Measurements from ENCODE around the gene TTC31.

DNA sequence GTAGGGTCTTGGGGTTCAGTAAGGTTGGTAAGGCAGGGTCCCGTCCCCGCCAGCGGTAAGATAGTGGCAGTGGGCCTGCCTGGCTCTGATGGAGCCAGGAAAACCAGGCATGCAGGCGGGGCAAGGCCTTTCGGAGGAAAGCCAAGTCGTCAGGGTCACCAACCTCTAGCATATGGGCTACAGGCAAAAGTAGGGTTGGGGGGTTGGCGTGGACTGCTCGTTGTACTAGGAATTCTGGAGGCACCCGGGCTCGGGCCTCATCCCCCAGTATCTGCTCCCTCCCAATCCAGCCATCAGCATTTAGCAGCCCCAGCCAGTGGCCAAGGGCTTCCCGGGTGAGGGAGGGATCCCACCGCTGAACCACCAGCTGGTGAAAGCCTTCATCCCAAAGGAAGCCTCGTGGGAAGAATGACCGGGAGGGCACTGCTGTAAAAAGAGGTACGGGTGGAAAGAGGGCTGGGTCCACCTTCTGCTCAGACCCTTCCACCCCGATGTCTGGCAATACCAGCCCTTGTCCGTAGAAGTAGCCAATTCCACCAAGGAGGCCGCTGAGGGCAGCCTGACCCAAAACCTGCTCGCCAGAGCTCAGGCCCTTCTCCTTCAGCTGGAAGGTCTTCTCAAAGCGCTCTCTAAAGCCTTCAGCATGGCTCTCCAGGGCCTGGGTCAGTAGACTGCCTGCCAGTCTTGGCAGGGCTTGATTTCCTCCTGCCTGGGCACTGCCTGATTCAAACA, 20.7 kb upstream of the TTC31 start:
- no peak for TF ChIP-seq ZNF274 (IDR thresholded peaks at IDR 0.05; ENCODE audit: low read depth, low read length)
- TF ChIP-seq POLR2A (IDR thresholded peaks at IDR 0.05; ENCODE audit: borderline replicate concordance, extremely low read depth, insufficient read depth, insufficient read length), result no peak
- TF ChIP-seq SP1 (IDR thresholded peaks at IDR 0.05; ENCODE audit: low read depth), result no peak
- TF ChIP-seq JUND (IDR thresholded peaks at IDR 0.05), result no peak
- TF ChIP-seq, protein P1, sequence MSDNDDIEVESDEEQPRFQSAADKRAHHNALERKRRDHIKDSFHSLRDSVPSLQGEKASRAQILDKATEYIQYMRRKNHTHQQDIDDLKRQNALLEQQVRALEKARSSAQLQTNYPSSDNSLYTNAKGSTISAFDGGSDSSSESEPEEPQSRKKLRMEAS (IDR thresholded peaks at IDR 0.05), result no peak
- no peak for TF ChIP-seq YY1 (IDR thresholded peaks at IDR 0.05; ENCODE audit: extremely low read depth, insufficient replicate concordance, low read depth, low read length)
- TF ChIP-seq TCF7L2 (IDR thresholded peaks at IDR 0.05; ENCODE audit: borderline replicate concordance, extremely low read depth, insufficient read depth, insufficient read length), result no peak
- TF ChIP-seq, protein P2, sequence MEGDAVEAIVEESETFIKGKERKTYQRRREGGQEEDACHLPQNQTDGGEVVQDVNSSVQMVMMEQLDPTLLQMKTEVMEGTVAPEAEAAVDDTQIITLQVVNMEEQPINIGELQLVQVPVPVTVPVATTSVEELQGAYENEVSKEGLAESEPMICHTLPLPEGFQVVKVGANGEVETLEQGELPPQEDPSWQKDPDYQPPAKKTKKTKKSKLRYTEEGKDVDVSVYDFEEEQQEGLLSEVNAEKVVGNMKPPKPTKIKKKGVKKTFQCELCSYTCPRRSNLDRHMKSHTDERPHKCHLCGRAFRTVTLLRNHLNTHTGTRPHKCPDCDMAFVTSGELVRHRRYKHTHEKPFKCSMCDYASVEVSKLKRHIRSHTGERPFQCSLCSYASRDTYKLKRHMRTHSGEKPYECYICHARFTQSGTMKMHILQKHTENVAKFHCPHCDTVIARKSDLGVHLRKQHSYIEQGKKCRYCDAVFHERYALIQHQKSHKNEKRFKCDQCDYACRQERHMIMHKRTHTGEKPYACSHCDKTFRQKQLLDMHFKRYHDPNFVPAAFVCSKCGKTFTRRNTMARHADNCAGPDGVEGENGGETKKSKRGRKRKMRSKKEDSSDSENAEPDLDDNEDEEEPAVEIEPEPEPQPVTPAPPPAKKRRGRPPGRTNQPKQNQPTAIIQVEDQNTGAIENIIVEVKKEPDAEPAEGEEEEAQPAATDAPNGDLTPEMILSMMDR (IDR thresholded peaks at IDR 0.05 in 2 of 3, conservative IDR thresholded peaks at IDR 0.05 in 1 of 3; ENCODE audit: borderline replicate concordance in 1 of 3, insufficient read depth in 1 of 3, low read depth in 2 of 3, low read length in 2 of 3), result no peak
